H1 (cell line): ENCODE measurements around the gene ACTC1.
"Not testable (repeated sequence)": the region's sequence is repeated elsewhere in the genome, so short reads cannot be mapped to it uniquely, and the experiment has no call there.

Source experiments
- ATF2 ChIP-seq: IDR thresholded peaks from 2 replicates; pipeline ENCODE4 v1.6.1; 2012; ENCODE audit warnings: low read length, inconsistent platforms
- ATF3 ChIP-seq: IDR thresholded peaks from 2 replicates; pipeline ENCODE4 v1.6.1; 2011; ENCODE audit warnings: low read depth, mild to moderate bottlenecking, low read length; ENCODE audit not compliant: insufficient read depth
- POLR2A ChIP-seq, 2 experiments: IDR thresholded peaks; 1 replicate in 1 of 2; 2 replicates in 1 of 2; pipeline ENCODE4 v1.6.1; 2011; ENCODE audit warnings: low read depth in 2 of 2, low read length in 2 of 2, mild to moderate bottlenecking in 2 of 2; ENCODE audit errors: control extremely low read depth in 1 of 2
- SIN3A ChIP-seq, 2 experiments: IDR thresholded peaks in 1 of 2; conservative IDR thresholded peaks in 1 of 2; 2 replicates each; pipeline ENCODE4 v1.6.1; 2011 to 2012; ENCODE audit warnings: low read length in 2 of 2, improper control_type of control experiment in 1 of 2, low read depth in 1 of 2, mild to moderate bottlenecking in 1 of 2
- YY1 ChIP-seq: IDR thresholded peaks from 2 replicates; pipeline ENCODE4 v1.6.1; 2011; ENCODE audit warnings: low read depth, mild to moderate bottlenecking, low read length

GRCh38 chr15:34812868-34813365 is 17.6 kb upstream of the ACTC1 start:
- TF ChIP-seq ATF2; ATF3; POLR2A (IDR thresholded peaks at IDR 0.05; ENCODE audit: control extremely low read depth in 1 of 2, low read depth in 2 of 2, low read length in 2 of 2); SIN3A (conservative IDR thresholded peaks at IDR 0.05 in 1 of 2, IDR thresholded peaks at IDR 0.05 in 1 of 2; ENCODE audit: low read depth in 1 of 2, low read length in 2 of 2); YY1: not testable (repeated sequence)
